NB4 (cell line): ENCODE data around the gene MAMDC4.

Experiments
- CTCF ChIP-seq: IDR thresholded peaks from one replicate; pipeline ENCODE4 v1.5.1; 2012; ENCODE audit warnings: low read depth, low read length
- MAX ChIP-seq: IDR thresholded peaks from 2 replicates; pipeline ENCODE4 v1.6.1; 2011; ENCODE audit warnings: low read depth, low read length
- MYC ChIP-seq: IDR thresholded peaks from 2 replicates; pipeline ENCODE4 v1.6.1; 2011; ENCODE audit warnings: low read depth, low read length

- TF ChIP-seq MYC = no peak
- TF ChIP-seq CTCF = no peak
- no peak for TF ChIP-seq MAX
These were observed 46.4 kb downstream of the MAMDC4 start for GRCh38 chr9:136898483-136899100.
